ENCODE measurements around the gene C16orf95.
"Not testable (repeated sequence)": the region's sequence is repeated elsewhere in the genome, so short reads cannot be mapped to it uniquely, and the experiment has no call there.

The C16orf95 gene

GRCh38 chr16:87259431-87259830 lies 57.8 kb downstream of the C16orf95 start:
- TF ChIP-seq, protein P1, sequence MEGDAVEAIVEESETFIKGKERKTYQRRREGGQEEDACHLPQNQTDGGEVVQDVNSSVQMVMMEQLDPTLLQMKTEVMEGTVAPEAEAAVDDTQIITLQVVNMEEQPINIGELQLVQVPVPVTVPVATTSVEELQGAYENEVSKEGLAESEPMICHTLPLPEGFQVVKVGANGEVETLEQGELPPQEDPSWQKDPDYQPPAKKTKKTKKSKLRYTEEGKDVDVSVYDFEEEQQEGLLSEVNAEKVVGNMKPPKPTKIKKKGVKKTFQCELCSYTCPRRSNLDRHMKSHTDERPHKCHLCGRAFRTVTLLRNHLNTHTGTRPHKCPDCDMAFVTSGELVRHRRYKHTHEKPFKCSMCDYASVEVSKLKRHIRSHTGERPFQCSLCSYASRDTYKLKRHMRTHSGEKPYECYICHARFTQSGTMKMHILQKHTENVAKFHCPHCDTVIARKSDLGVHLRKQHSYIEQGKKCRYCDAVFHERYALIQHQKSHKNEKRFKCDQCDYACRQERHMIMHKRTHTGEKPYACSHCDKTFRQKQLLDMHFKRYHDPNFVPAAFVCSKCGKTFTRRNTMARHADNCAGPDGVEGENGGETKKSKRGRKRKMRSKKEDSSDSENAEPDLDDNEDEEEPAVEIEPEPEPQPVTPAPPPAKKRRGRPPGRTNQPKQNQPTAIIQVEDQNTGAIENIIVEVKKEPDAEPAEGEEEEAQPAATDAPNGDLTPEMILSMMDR (conservative IDR thresholded peaks at IDR 0.05): no peak
- no peak overlapping the region for H3K27ac ChIP-seq

DNA sequence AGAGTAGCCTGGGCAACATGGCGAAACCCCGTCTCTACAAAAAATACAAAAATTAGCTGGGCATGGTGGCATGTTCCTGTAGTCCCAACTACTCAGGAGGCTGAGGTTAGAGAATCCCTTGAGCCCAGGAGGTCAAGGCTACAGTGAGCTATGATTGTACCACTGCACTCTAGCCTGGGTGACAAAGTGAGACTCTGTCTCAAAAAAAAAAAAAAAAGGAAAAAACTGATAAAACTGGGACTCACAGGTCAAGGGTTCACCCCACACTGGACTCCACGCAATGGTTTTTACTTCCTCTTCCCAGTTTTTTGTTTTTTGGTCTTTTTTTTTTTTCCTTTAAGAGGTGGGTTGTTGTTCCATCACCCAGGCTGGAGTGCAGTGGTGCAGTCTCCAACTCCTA lies 58.5 kb downstream of the C16orf95 start:
- not testable (repeated sequence) for H3K27ac ChIP-seq

DNA sequence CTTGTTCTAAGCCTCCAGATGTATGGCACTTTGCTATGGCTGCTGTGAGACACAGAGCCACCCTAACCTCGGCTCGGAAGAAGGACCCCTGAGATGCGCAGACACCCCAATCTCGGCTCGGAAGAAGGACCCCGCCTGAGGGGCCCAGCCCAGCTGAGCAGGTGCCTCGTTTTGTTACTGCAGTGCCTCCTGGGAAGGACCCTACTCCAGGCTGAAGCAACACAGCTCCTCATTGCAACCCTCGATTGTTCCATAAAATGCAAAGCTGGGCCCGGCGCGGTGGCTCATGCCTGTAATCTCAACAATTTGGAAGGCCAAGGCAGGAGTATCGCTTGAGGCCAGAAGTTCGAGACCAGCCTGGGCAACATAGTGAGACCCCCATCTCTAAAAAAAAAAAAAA lies 61.3 kb downstream of the C16orf95 start:
- TF ChIP-seq, protein P1 (conservative IDR thresholded peaks at IDR 0.05): no peak
- H3K27ac ChIP-seq: no peak overlapping the region

GRCh38 chr16:87254734-87255133 lies 62.5 kb downstream of the C16orf95 start:
- TF ChIP-seq, protein P1 (conservative IDR thresholded peaks at IDR 0.05): no peak
- no peak overlapping the region for H3K27ac ChIP-seq

GRCh38 chr16:87254296-87254695 lies 62.9 kb downstream of the C16orf95 start:
- TF ChIP-seq, protein P1 (conservative IDR thresholded peaks at IDR 0.05): no peak
- no peak overlapping the region for H3K27ac ChIP-seq

DNA sequence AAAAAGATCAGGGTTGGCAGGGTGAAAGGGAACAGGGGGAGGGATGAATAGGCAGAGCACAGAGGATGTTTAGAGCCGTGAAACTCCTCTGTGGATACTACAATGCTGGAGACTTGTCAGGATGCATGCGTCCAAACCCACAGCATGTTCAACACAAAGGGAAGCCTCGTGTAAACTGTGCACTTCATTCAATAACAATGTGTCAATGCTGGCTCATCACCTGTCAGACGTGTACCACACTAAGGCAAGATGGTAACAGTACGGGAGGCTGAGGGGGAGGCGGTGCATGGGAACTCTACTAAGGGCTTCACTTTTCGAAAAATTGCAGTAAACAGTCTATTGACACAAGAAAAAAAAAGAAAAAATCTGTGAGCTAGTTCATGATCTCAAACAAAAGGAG lies 63.7 kb downstream of the C16orf95 start:
- H3K27ac ChIP-seq: no peak overlapping the region
- TF ChIP-seq, protein P1 (conservative IDR thresholded peaks at IDR 0.05): no peak

Measured in VCaP (cell line).